ENCODE results near the gene NTHL1.
A peak's percentile ranks its signal among the peaks of the same experiment; 100 is the strongest.

NTHL1 gene

GRCh38 chr16:1991135-1991551, 56.5 kb downstream of the NTHL1 start:
- DNase-seq: peak; percentile 49

GRCh38 chr16:1990351-1991134, 57.1 kb downstream of the NTHL1 start:
- DNase-seq: peak; percentile 22

DNA sequence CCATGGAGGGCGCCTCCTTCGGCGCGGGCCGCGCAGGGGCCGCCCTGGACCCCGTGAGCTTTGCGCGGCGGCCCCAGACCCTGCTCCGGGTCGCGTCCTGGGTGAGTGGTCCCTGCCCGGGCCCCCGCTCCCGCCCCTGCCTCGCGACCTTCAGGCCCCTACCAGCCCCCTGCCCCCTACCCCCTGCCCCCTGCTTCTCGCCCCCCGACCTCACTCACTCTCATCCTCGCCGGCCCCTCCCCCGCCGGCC, 57.6 kb downstream of the NTHL1 start:
- no peak for DNase-seq
